Astrocyte of the cerebellum (primary cell): Measurements from ENCODE around the gene LRRC4.

Source experiments
- DNase-seq: peaks from one replicate; pipeline ENCODE4 v3.0.0-alpha.2; 2011; ENCODE audit warnings: low read depth
- H3K4me3 ChIP-seq: 2 replicates; pipeline ENCODE4 v1.5.1; 2011; ENCODE audit warnings: mild to moderate bottlenecking, low read depth, low read length, moderate library complexity
- in situ Hi-C: cut with HindIII; loops from 2 replicates; pipeline ENCODE4 v1.10.0; 2017; ENCODE audit warnings: low sequenced_read_pairs
- TF ChIP-seq, protein P1 (sequence below): IDR thresholded peaks from 2 replicates; pipeline ENCODE4 v1.5.1; 2012; ENCODE audit warnings: low read length, low read depth, moderate library complexity, mild to moderate bottlenecking; ENCODE audit errors: missing control alignments

The LRRC4 gene

DNA sequence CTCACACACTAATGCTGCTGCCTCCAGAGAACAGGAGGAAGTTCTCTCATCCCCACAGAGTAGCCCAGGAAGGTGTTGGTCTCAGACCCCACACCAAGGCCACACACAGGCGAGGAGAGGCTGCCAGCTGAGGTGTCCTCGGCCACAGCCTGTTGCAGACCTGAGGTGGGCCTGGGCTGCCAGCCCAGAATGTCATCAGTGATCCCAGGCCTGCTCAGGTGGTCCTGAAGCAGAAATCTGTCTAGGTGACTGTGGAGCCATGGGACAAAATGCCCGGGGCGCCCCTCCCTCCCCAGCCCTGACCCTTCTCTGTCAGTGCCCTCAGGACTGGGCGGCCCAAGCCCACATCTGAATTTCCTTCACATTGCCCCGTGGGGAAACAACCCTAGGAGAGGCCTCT, 43.5 kb upstream of the LRRC4 start:
- in situ Hi-C loops = no loop called here
- DNase-seq = no peak
- H3K4me3 ChIP-seq = no peak overlapping the region
- TF ChIP-seq, protein P1, sequence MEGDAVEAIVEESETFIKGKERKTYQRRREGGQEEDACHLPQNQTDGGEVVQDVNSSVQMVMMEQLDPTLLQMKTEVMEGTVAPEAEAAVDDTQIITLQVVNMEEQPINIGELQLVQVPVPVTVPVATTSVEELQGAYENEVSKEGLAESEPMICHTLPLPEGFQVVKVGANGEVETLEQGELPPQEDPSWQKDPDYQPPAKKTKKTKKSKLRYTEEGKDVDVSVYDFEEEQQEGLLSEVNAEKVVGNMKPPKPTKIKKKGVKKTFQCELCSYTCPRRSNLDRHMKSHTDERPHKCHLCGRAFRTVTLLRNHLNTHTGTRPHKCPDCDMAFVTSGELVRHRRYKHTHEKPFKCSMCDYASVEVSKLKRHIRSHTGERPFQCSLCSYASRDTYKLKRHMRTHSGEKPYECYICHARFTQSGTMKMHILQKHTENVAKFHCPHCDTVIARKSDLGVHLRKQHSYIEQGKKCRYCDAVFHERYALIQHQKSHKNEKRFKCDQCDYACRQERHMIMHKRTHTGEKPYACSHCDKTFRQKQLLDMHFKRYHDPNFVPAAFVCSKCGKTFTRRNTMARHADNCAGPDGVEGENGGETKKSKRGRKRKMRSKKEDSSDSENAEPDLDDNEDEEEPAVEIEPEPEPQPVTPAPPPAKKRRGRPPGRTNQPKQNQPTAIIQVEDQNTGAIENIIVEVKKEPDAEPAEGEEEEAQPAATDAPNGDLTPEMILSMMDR = no peak

DNA sequence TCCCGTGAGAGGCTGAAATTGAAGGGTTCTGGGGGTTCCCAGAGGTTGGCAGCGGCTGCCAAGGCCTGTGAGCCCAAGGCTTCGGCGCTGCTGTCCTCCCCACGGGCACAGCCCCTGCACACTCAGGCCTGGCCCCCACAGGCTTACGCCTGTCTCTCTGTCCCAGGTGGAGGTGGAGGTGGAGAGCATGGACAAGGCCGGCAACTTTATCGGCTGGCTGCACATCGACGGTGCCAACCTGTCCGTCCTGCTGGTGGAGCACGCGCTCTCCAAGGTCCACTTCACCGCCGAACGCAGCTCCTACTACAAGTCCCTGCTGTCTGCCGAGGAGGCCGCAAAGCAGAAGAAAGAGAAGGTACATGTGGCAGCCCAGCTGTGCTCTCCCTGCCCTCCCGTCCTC, 43.1 kb upstream of the LRRC4 start:
- no peak for DNase-seq
- TF ChIP-seq, protein P1 = no peak
- H3K4me3 ChIP-seq = no peak overlapping the region
- in situ Hi-C loops = no loop called here

DNA sequence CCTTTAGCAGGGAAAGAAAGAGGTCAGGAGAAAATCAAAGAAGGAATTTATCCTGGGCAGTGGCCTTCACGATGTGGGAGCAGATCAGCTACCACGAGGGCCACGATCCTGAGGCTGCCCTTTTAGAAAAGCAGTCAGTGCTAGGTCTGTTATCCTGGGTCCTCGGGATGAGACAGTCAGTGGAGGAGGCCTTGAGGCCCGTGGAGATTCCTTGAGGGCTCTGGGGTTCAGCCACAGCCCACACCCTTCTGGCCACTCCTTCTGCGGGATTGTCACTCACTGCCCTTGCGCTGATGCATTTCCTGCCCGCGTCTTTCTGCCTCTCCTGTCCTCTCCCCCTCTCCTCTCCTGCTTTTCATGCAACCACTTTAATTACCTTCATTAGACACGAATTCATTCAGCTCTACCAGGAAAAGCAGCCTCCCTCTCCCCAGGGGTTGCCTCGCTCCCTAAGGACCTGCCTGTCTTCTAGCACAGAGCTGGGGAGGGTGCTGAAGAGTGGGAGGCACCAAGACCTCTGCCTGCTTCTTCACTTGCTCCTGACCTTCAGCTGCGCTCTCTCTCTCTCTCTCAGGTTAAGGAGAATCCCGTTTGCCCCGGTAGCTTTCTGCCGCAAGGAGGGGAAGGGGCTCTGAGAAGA, 42.6 kb upstream of the LRRC4 start:
- H3K4me3 ChIP-seq = no peak overlapping the region
- TF ChIP-seq, protein P1 = no peak
- in situ Hi-C loops = no loop called here
- no peak for DNase-seq

DNA sequence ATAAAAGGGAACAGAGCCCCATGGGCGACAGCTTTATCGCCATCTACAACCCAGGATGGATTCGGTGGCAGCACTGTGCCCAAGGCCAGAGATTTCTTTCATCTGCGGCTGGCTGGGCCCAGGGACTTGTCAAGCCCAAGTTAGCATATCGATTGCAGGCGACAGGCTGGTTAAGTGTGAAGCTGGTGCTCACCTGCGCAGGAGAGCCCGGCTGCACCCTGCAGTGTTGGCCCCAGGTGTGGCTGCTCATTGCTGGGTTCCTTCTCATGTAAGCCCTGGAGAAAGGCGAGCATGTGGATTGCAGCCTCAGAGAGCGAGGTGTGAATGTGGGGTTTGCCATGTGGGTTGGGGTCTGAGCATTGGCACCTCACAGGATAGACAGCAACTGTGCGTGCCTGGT, 40.6 kb upstream of the LRRC4 start:
- in situ Hi-C loops = no loop called here
- no peak for DNase-seq
- TF ChIP-seq, protein P1 = no peak
- H3K4me3 ChIP-seq = no peak overlapping the region

DNA sequence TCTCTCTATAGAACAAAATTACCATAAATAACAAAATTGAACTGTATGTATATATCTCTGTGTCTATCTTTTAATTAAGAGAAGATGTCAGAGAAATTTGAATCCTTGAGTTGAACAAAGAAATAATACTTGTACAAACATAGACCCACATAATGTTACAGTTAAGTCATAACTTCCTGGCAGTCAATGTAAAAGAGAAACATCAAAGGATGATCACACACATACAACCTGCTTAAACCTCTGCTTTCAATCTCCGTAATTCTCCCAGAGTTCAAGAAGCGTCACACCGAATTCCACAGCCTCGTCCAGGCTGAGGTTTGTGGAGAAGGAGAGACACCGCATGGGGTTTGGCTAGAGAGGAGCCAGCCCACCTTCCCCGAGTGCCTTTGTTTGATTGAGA, 40.1 kb upstream of the LRRC4 start:
- TF ChIP-seq, protein P1 = no peak
- in situ Hi-C loops = no loop called here
- no peak overlapping the region for H3K4me3 ChIP-seq
- no peak for DNase-seq

DNA sequence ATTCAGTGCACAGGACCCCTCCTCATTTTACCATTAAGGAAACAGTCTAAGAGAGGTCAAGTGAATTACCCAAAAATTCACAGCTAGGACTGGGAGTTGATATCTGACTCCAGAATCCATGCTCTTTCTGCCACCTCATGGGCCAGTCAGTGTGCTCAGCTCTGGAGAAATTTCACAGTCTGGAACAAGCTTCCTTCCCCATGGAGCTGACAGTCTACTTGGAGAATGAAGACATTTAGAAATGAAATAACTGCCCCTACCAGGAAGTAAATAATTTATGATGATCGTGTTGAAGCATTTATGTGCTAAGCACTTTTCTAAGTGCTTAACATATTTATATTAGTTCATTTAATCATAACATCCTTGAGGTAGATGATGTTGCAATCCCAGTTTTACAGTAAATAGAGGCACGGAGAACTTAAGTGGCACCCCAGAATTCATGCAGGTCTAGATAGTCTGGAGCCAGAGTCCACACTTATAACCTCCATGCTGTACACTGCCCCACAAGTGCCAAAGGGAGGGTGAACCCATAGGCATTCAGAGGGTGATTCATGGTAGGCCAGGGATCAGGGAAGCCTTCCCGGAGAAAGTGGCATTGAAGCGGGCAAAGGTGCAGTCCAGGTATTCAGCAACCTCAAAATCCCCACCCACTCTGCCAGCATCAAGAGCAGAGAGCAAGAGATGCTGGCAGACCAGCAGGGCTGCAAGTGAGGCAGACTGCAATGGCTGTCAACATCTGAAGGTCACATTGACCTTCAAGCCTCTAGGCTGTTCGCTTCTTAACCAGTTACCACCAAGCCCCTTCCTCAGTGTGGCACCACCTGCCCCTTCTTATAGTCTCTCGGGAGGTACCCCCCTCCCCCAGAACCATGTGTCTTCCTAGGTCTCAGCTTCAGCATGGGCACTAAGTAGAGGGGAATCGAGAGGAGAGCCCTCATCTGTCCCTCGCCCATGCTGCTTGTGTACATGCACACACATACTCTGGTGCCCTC, 38.4 kb upstream of the LRRC4 start:
- H3K4me3 ChIP-seq = no peak overlapping the region
- in situ Hi-C loops = no loop called here
- no peak for DNase-seq
- TF ChIP-seq, protein P1 = no peak
